Naive thymus-derived CD8-positive, alpha-beta T cell (primary cell): ENCODE results near the gene TBC1D22A. TPM values are rescaled to one million over a fixed set of nuclear protein-coding genes. Genes with fewer than 3 reads are reported as not detected.
A peak's percentile ranks its signal among the peaks of the same experiment; 100 is the strongest.
"Not testable (repeated sequence)": the region's sequence is repeated elsewhere in the genome, so short reads cannot be mapped to it uniquely, and the experiment has no call there.

ENCODE experiments used
- ATAC-seq, 2 donors: fragments of 150-1000 bp; cut with Tn5 transposase in 1 of 2; sonication (Bioruptor Pico), chemical (Tn5 transposase) in 1 of 2; 1 replicate in 1 of 2; 2 replicates in 1 of 2; pipeline ENCODE4 v1.10.0; 2021; ENCODE audit warnings: mild to moderate bottlenecking in 2 of 2, moderate library complexity in 2 of 2
- POLR2A ChIA-PET: fragments of 350-600 bp; sonication (Branson Sonifier 250); formaldehyde crosslinking; loops from one replicate; lab custom pipeline; 2021; ENCODE audit warnings: antibody characterized with exemption; lab: Charles Lee
- DNase-seq, 10 donors: peaks; one replicate each; pipeline versions ENCODE4 v3.0.0 to v3.0.0-alpha.2; 2020 to 2022
- H3K27ac Mint-ChIP-seq, 10 donors: one replicate each; pipeline ENCODE4 v1.8.0; 2020 to 2022; ENCODE audit warnings: mild to moderate bottlenecking in 10 of 10, mixed read lengths in 10 of 10, moderate library complexity in 4 of 10, inconsistent platforms in 1 of 10
- H3K27me3 Mint-ChIP-seq, 5 donors: one replicate each; pipeline ENCODE4 v1.8.0; 2021 to 2022; ENCODE audit warnings: mixed read lengths in 5 of 5
- H3K36me3 Mint-ChIP-seq, 3 donors: one replicate each; pipeline ENCODE4 v1.8.0; 2020 to 2022; ENCODE audit warnings: mixed read lengths in 3 of 3, mild to moderate bottlenecking in 2 of 3, inconsistent platforms in 1 of 3
- H3K4me1 Mint-ChIP-seq, 4 donors: one replicate each; pipeline ENCODE4 v1.8.0; 2021 to 2022; ENCODE audit warnings: mixed read lengths in 4 of 4
- H3K4me3 Mint-ChIP-seq, 10 donors: one replicate each; pipeline ENCODE4 v1.8.0; 2020 to 2022; ENCODE audit warnings: mild to moderate bottlenecking in 10 of 10, mixed read lengths in 10 of 10, moderate library complexity in 6 of 10, inconsistent platforms in 1 of 10
- H3K9me3 Mint-ChIP-seq, 9 donors: one replicate each; pipeline ENCODE4 v1.8.0; 2020 to 2022; ENCODE audit warnings: mixed read lengths in 9 of 9, mild to moderate bottlenecking in 3 of 9, inconsistent platforms in 1 of 9, moderate library complexity in 1 of 9
- polyA plus RNA-seq, 3 donors: library from polyadenylated mRNA; unstranded; fragments of 300-500 nt; fragmentation: Illumina TruSeq; gene quantifications; one replicate each; pipeline ENCODE4 v1.2.3, GENCODE V29; 2021
- total RNA-seq, 8 experiments: library from RNA in 2 of 8; stranded (reverse) in 2 of 8; gene quantifications; one replicate each; pipeline ENCODE4 v1.2.3 and lab custom pipeline; 2021 to 2026

Gene TBC1D22A
- total and polyA plus RNA-seq, 5 experiments from 2014 or later: 23.0 to 57.2 (median 24.6) TPM

DNA sequence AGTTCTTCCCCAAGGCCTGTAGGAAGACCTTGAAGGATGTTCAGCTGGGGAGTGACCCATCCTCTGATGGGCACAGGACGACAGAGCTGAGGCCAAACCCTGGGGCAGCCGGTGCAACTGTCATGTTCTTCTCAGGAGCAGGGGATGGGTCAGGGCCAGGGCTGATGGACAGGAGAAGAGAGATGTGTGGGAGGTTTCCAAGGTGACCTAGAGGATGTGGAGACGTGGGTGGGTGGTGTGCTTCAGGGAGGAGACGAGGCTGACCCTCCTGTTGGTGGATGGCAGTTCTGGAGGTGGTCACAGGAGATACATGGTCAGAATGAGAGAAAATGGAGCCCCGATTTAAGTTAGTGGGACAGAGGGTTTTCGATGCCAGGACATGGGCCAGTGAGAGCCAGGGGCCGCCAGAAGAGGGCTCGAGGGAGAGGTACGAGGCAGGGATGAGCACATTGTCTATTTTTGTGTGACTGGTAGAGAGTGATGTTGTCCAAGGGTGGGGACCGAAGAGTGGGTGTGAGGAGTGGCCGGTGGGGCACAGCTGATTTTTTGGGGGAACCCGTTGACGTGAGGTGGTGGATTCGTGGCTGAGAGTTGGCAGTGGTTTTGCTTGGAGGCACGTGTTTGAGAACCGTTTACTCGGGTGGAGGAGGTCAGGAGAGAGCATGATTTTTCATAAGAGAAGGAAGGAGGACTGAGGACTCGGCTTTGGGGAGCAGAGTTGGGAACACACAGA lies 14.6 kb downstream of the TBC1D22A start:
- H3K27me3 Mint-ChIP-seq: no peaks in the 10 kb centered on the region
- POLR2A ChIA-PET: interaction anchor here (0.6 to 2.4 kb wide), 4 partner anchors 8 to 15 kb away, joined by 4 to 11 read pairs (median 6); partner anchors contain the start of gene TBC1D22A
- DNase-seq (no peak), ATAC-seq (peak in 1 of 2 donors; percentile 29)
- H3K4me3 Mint-ChIP-seq: peak overlapping the region in 9 of 10 donors; percentile 41 to 82 (median 67)
- H3K9me3 Mint-ChIP-seq: no peaks in the 10 kb centered on the region
- peaks cover 0 to 10% (median 0%) of the 10 kb centered on the region in 3 donors for H3K36me3 Mint-ChIP-seq
- H3K27ac Mint-ChIP-seq: peak overlapping the region; percentile 85 to 95 (median 92)
- peaks cover 40 to 93% (median 70%) of the 10 kb centered on the region in 4 donors for H3K4me1 Mint-ChIP-seq

GRCh38 chr22:46777609-46777970 lies 15.1 kb downstream of the TBC1D22A start:
- Mint-ChIP-seq H3K36me3 (peaks cover 0 to 10% (median 0%) of the 10 kb centered on the region in 3 donors), H3K27ac (peak overlapping the region; percentile 85 to 95 (median 92)), H3K9me3 (no peaks in the 10 kb centered on the region), H3K27me3 (no peaks in the 10 kb centered on the region), H3K4me3 (peak overlapping the region in 9 of 10 donors; percentile 41 to 82 (median 67)), H3K4me1 (peaks cover 46 to 98% (median 73%) of the 10 kb centered on the region in 4 donors)
- DNase-seq: peak in 9 of 10 donors; percentile 28 to 72 (median 45)
- POLR2A ChIA-PET: interaction anchor here (1.0 to 2.4 kb wide), 3 partner anchors 13 to 15 kb away, joined by 4 to 11 read pairs (median 4); partner anchors contain the start of gene TBC1D22A
- ATAC-seq: peak; percentile 56 to 66

GRCh38 chr22:46779023-46779422 lies 16.6 kb downstream of the TBC1D22A start:
- POLR2A ChIA-PET: no interaction called here
- Mint-ChIP-seq H3K4me3 (no peak overlapping the region), H3K4me1 (peaks cover 46 to 96% (median 65%) of the 10 kb centered on the region in 4 donors), H3K36me3 (peaks cover 0 to 10% (median 0%) of the 10 kb centered on the region in 3 donors), H3K27me3 (no peaks in the 10 kb centered on the region), H3K27ac (peak overlapping the region in 3 of 10 donors; percentile 57 to 66 (median 66)), H3K9me3 (no peaks in the 10 kb centered on the region)
- no peak for DNase-seq
- ATAC-seq: no peak

GRCh38 chr22:46779651-46780050 lies 17.2 kb downstream of the TBC1D22A start:
- Mint-ChIP-seq H3K27ac (peak overlapping the region in 4 of 10 donors; percentile 36 to 66 (median 60)), H3K36me3 (peaks cover 0 to 10% (median 0%) of the 10 kb centered on the region in 3 donors), H3K4me3 (no peak overlapping the region), H3K9me3 (no peaks in the 10 kb centered on the region), H3K4me1 (peaks cover 47 to 90% (median 60%) of the 10 kb centered on the region in 4 donors), H3K27me3 (no peaks in the 10 kb centered on the region)
- POLR2A ChIA-PET: interaction anchor here (1.0 to 2.2 kb wide), 2 partner anchors 11 to 17 kb away, joined by 6 to 13 read pairs; partner anchors contain the start of gene TBC1D22A
- DNase-seq: no peak
- no peak for ATAC-seq

- POLR2A ChIA-PET: interaction anchor here (0.8 to 2.2 kb wide), 3 partner anchors 10 to 20 kb away, joined by 6 to 13 read pairs (median 7); partner anchors contain the start of gene TBC1D22A
- H3K4me1 Mint-ChIP-seq: peaks cover 41 to 90% (median 56%) of the 10 kb centered on the region in 4 donors
- no peak for ATAC-seq
- H3K27me3 Mint-ChIP-seq: no peaks in the 10 kb centered on the region
- no peak for DNase-seq
- H3K9me3 Mint-ChIP-seq: no peaks in the 10 kb centered on the region
- peaks cover 0 to 10% (median 0%) of the 10 kb centered on the region in 3 donors for H3K36me3 Mint-ChIP-seq
- H3K4me3 Mint-ChIP-seq: no peak overlapping the region
- H3K27ac Mint-ChIP-seq: peak overlapping the region in 8 of 10 donors; percentile 35 to 87 (median 68)
These were observed 18.0 kb downstream of the TBC1D22A start for GRCh38 chr22:46780453-46780852.

DNA sequence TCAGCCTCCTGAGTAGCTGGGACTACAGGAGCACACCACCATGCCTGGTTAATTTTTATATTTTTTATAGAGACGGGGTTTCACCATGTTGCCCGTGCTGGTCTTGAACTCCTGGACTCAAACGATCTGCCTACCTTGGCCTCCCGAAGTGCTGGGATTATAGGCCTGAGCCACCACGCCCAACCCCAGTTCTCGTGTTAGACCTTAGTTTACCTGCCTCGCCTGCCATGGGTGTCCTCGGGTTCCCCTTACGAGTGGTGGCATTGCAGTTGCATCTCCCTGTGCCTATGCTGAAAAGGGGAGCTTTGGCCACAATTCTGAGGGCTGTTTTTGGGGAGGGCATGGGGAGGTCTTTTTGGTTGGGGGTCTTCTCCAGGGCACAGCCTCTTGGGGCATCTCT lies 18.8 kb downstream of the TBC1D22A start:
- Mint-ChIP-seq H3K9me3 (no peaks in the 10 kb centered on the region), H3K4me1 (peaks cover 34 to 85% (median 51%) of the 10 kb centered on the region in 4 donors), H3K4me3 (no peak overlapping the region), H3K36me3 (peaks cover 0 to 10% (median 0%) of the 10 kb centered on the region in 3 donors), H3K27ac (peak overlapping the region in 4 of 10 donors; percentile 13 to 83 (median 60)), H3K27me3 (no peaks in the 10 kb centered on the region)
- no peak for DNase-seq
- ATAC-seq: no peak
- POLR2A ChIA-PET: interaction anchor here (0.5 to 2.2 kb wide), 2 partner anchors 13 to 18 kb away, joined by 3 to 13 read pairs; partner anchors contain the start of gene TBC1D22A

GRCh38 chr22:46782200-46782599 lies 19.8 kb downstream of the TBC1D22A start:
- DNase-seq: not testable (repeated sequence)
- POLR2A ChIA-PET: interaction anchor here (2.3 kb wide), 1 partner anchor 19 kb away, joined by 7 read pairs; the partner anchor contains the start of gene TBC1D22A
- H3K27ac Mint-ChIP-seq: peak overlapping the region in 5 of 10 donors; percentile 16 to 83 (median 52)

GRCh38 chr22:46783721-46784120 lies 21.3 kb downstream of the TBC1D22A start:
- POLR2A ChIA-PET: interaction anchor here (0.9 to 2.3 kb wide), 3 partner anchors 11 to 51 kb away, joined by 3 to 10 read pairs (median 7); partner anchors contain the start of gene TBC1D22A
- ATAC-seq (no peak), DNase-seq (no peak)
- no peaks in the 10 kb centered on the region for H3K9me3 Mint-ChIP-seq
- no peaks in the 10 kb centered on the region for H3K27me3 Mint-ChIP-seq
- peaks cover 22 to 79% (median 46%) of the 10 kb centered on the region in 4 donors for H3K4me1 Mint-ChIP-seq
- H3K27ac Mint-ChIP-seq: peak overlapping the region in 3 of 10 donors; percentile 32 to 68 (median 45)
- H3K36me3 Mint-ChIP-seq: peaks cover 0 to 22% (median 8%) of the 10 kb centered on the region in 3 donors
- no peak overlapping the region for H3K4me3 Mint-ChIP-seq

More at GRCh38 chr22:46782200-46782599, 19.8 kb downstream of the TBC1D22A start:
- Mint-ChIP-seq H3K36me3 (peaks cover 0 to 14% (median 5%) of the 10 kb centered on the region in 3 donors), H3K4me1 (peaks cover 25 to 79% (median 44%) of the 10 kb centered on the region in 4 donors)
- H3K27me3 Mint-ChIP-seq, H3K4me3 Mint-ChIP-seq, H3K9me3 Mint-ChIP-seq, ATAC-seq: not testable (repeated sequence)

GRCh38 chr22:46788441-46789172 lies 26.2 kb downstream of the TBC1D22A start:
- H3K36me3 Mint-ChIP-seq: peaks cover 0 to 17% (median 8%) of the 10 kb centered on the region in 3 donors
- ATAC-seq: no peak
- H3K27me3 Mint-ChIP-seq: no peaks in the 10 kb centered on the region
- POLR2A ChIA-PET: interaction anchor here (1.2 kb wide), 1 partner anchor 39 kb away, joined by 3 read pairs; no protein-coding TSS in a partner anchor
- DNase-seq: no peak
- peak overlapping the region in 3 of 10 donors; percentile 4 to 18 (median 10) for H3K4me3 Mint-ChIP-seq
- H3K9me3 Mint-ChIP-seq: no peaks in the 10 kb centered on the region
- peaks cover 17 to 74% (median 48%) of the 10 kb centered on the region in 4 donors for H3K4me1 Mint-ChIP-seq
- H3K27ac Mint-ChIP-seq: peak overlapping the region; percentile 72 to 100 (median 96)

- Mint-ChIP-seq H3K27ac (peak overlapping the region; percentile 99 to 100 (median 100)), H3K9me3 (no peaks in the 10 kb centered on the region), H3K36me3 (peaks cover 0 to 22% (median 8%) of the 10 kb centered on the region in 3 donors), H3K4me1 (peaks cover 14 to 70% (median 44%) of the 10 kb centered on the region in 4 donors), H3K4me3 (peak overlapping the region in 3 of 10 donors; percentile 56 to 89 (median 68)), H3K27me3 (no peaks in the 10 kb centered on the region)
- POLR2A ChIA-PET: interaction anchor here (0.8 to 4.3 kb wide), 9 partner anchors 10 to 53 kb away, joined by 3 to 81 read pairs (median 10); partner anchors contain the start of genes CERK and TBC1D22A
- DNase-seq (no peak), ATAC-seq (no peak)
These were observed 27.5 kb downstream of the TBC1D22A start for GRCh38 chr22:46789992-46790391.

DNA sequence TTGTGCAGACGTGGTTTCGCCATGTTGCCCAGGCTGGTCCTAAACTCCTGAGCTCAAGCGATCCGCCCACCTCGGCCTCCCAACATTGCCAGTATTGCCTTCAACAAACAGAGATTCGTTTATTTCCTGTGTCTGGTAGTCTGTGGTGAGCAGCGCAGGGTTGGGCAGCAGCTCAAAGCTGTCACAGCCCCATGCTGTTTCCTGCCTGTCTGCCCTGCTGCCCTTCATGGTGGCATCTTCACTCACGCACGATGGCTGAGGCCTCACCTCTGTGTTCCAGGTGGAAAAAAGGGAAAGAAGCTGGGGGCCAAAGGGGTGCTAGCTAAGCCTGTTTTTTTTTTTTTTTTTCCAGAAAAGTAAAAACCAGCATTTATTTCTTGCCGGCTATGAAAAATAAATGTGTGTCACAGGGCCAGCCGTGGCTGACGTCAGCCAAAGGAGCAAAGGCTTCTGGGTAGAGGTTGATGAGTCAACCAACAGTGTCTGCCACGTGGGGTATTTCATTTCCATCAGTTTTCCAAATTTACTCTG lies 28.8 kb downstream of the TBC1D22A start:
- POLR2A ChIA-PET: interaction anchor here (0.6 to 4.3 kb wide), 14 partner anchors 10 to 58 kb away, joined by 4 to 81 read pairs (median 8); partner anchors contain the start of genes CERK and TBC1D22A
- peak; percentile 96 to 98 for ATAC-seq
- Mint-ChIP-seq H3K27me3 (no peaks in the 10 kb centered on the region), H3K36me3 (peaks cover 0 to 24% (median 8%) of the 10 kb centered on the region in 3 donors), H3K9me3 (no peaks in the 10 kb centered on the region), H3K4me1 (peaks cover 14 to 62% (median 38%) of the 10 kb centered on the region in 4 donors), H3K4me3 (peak overlapping the region; percentile 69 to 89 (median 84)), H3K27ac (peak overlapping the region; percentile 99 to 100 (median 100))
- DNase-seq: peak; percentile 51 to 89 (median 80)
